Loucy (cell line): Measurements from ENCODE around the gene LRRC27.

Experiments
- EZH2phosphoT487 ChIP-seq: fragments of 200-600 bp; IDR thresholded peaks from 2 replicates; pipeline ENCODE4 v1.6.1; 2018; ENCODE audit warnings: antibody characterized with exemption, mild to moderate bottlenecking, moderate library complexity, borderline replicate concordance
- TF ChIP-seq, protein P1 (sequence below): fragments of 200-600 bp; sonication (generic); conservative IDR thresholded peaks from 2 replicates; pipeline ENCODE4 v1.5.1; 2014; ENCODE audit warnings: mild to moderate bottlenecking, antibody characterized with exemption, low read length

DNA sequence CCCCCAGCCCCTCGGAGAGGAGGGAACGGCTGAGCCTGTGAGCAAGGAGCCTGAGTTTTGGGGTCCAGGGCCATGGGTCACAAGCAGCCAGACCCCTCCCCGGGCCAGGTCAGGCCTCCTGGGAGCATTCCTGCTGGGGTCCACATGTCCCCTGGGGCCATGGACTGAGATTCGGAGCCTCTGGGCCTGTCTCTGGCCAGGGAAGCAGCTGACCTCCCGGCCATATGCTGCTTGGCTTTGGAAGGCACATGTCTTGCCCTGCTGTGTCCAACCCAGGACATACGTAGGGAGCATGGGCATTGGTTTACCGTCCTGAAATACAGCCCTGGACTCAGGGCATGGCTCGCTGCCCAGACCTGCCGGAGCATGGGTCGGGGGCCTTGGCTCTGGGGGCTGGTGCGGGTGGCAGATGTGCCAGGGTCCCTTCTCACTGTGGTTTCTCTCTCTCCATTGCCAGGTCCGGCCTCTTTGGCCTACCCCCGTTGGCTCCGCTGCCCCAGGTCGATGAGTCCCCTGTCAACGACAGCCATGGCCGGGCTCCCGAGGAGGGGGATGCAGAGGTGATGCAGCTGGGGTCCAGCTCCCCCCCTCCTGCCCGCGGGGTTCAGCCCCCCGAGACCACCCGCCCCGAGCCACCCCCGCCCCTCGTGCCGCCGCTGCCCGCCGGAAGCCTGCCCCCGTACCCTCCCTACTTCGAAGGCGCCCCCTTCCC, 72.3 kb downstream of the LRRC27 start:
- TF ChIP-seq, protein P1, sequence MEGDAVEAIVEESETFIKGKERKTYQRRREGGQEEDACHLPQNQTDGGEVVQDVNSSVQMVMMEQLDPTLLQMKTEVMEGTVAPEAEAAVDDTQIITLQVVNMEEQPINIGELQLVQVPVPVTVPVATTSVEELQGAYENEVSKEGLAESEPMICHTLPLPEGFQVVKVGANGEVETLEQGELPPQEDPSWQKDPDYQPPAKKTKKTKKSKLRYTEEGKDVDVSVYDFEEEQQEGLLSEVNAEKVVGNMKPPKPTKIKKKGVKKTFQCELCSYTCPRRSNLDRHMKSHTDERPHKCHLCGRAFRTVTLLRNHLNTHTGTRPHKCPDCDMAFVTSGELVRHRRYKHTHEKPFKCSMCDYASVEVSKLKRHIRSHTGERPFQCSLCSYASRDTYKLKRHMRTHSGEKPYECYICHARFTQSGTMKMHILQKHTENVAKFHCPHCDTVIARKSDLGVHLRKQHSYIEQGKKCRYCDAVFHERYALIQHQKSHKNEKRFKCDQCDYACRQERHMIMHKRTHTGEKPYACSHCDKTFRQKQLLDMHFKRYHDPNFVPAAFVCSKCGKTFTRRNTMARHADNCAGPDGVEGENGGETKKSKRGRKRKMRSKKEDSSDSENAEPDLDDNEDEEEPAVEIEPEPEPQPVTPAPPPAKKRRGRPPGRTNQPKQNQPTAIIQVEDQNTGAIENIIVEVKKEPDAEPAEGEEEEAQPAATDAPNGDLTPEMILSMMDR: no peak
- TF ChIP-seq EZH2phosphoT487: no peak
